Neural progenitor cell (in vitro differentiated cells): ENCODE results near the gene DCAF5. TPM values are rescaled to one million over a fixed set of nuclear protein-coding genes. Genes with fewer than 3 reads are reported as not detected.
A peak's percentile ranks its signal among the peaks of the same experiment; 100 is the strongest.

Source experiments
- DNase-seq: peaks from one replicate; pipeline ENCODE4 v3.0.0-alpha.2; 2016; ENCODE audit warnings: low spot score
- H2AFZ ChIP-seq: fragments of 200-600 bp; sonication (generic); replicated peaks from 2 replicates; pipeline ENCODE4 v1.6.1; 2016; ENCODE audit warnings: antibody characterized with exemption
- H3F3A ChIP-seq: fragments of 200-600 bp; sonication (generic); 2 replicates; pipeline ENCODE4 v1.6.1; 2016; ENCODE audit warnings: antibody characterized with exemption, low read depth
- H3K27ac ChIP-seq: fragments of 200-600 bp; sonication (generic); 2 replicates; pipeline ENCODE4 v1.5.1; 2016; ENCODE audit warnings: mild to moderate bottlenecking
- H3K27me3 ChIP-seq: fragments of 200-600 bp; sonication (generic); 2 replicates; pipeline ENCODE4 v1.6.1; 2016; ENCODE audit warnings: mild to moderate bottlenecking, moderate library complexity
- H3K36me3 ChIP-seq: fragments of 200-600 bp; sonication (generic); 2 replicates; pipeline ENCODE4 v1.5.1; 2016
- H3K4me1 ChIP-seq: fragments of 200-600 bp; sonication (generic); 2 replicates; pipeline ENCODE4 v1.6.1; 2016; ENCODE audit warnings: mixed run types
- H3K4me2 ChIP-seq: fragments of 200-600 bp; sonication (generic); 2 replicates; pipeline ENCODE4 v1.6.1; 2016
- H3K4me3 ChIP-seq: fragments of 200-600 bp; sonication (generic); 2 replicates; pipeline ENCODE4 v1.5.1; 2016
- H3K79me2 ChIP-seq: fragments of 200-600 bp; sonication (generic); 2 replicates; pipeline ENCODE4 v1.6.1; 2016; ENCODE audit warnings: low read depth
- H3K9ac ChIP-seq: fragments of 200-600 bp; sonication (generic); 2 replicates; pipeline ENCODE4 v1.6.1; 2016
- H3K9me3 ChIP-seq: fragments of 200-600 bp; sonication (generic); 2 replicates; pipeline ENCODE4 v1.5.1; 2016; ENCODE audit warnings: low read depth
- H4K20me1 ChIP-seq: fragments of 200-600 bp; sonication (generic); 2 replicates; pipeline ENCODE4 v1.6.1; 2016; ENCODE audit warnings: low read depth
- H3K27ac Mint-ChIP-seq: 3 replicates; pipeline ENCODE4 v1.8.0; 2021; ENCODE audit warnings: mixed read lengths
- H3K27me3 Mint-ChIP-seq: 2 replicates; pipeline ENCODE4 v1.8.0; 2022; ENCODE audit warnings: low read depth, mild to moderate bottlenecking, inconsistent platforms, moderate library complexity, mixed read lengths; ENCODE audit not compliant: insufficient read depth
- H3K36me3 Mint-ChIP-seq: 3 replicates; pipeline ENCODE4 v1.8.0; 2021; ENCODE audit warnings: mixed read lengths
- H3K4me1 Mint-ChIP-seq: 3 replicates; pipeline ENCODE4 v1.8.0; 2021; ENCODE audit warnings: mixed read lengths
- H3K4me3 Mint-ChIP-seq: 3 replicates; pipeline ENCODE4 v1.8.0; 2021; ENCODE audit warnings: mild to moderate bottlenecking, moderate library complexity, mixed read lengths
- H3K9me3 Mint-ChIP-seq: 3 replicates; pipeline ENCODE4 v1.8.0; 2020; ENCODE audit warnings: mixed read lengths
- CTCF ChIP-seq: fragments of 200-600 bp; sonication (generic); IDR thresholded peaks from 2 replicates; pipeline ENCODE4 v1.5.1; 2017; ENCODE audit warnings: antibody characterized with exemption, mild to moderate bottlenecking
- EZH2 ChIP-seq: fragments of 200-600 bp; sonication (generic); IDR thresholded peaks from 2 replicates; pipeline ENCODE4 v1.6.1; 2017; ENCODE audit warnings: antibody characterized with exemption, mild to moderate bottlenecking, moderate library complexity
- EZH2phosphoT487 ChIP-seq: fragments of 200-600 bp; sonication (generic); IDR thresholded peaks from 2 replicates; pipeline ENCODE4 v1.6.1; 2017; ENCODE audit warnings: antibody characterized with exemption
- total RNA-seq: library from RNA; depleted of rRNA; stranded (reverse); fragments of >200 nt; gene quantifications from 2 replicates; pipeline ENCODE4 v1.2.3, GENCODE V29; 2015; ENCODE audit warnings: low replicate concordance

The DCAF5 gene
- total RNA-seq, 1 donor from 2014 or later, result 22.4 TPM

- no peak overlapping the region for H3K27ac ChIP-seq
- no peaks in the 10 kb centered on the region for H3K79me2 ChIP-seq
- TF ChIP-seq EZH2phosphoT487 (no peak), EZH2 (no peak), CTCF (no peak)
- peaks cover 4% of the 10 kb centered on the region for H3K27me3 Mint-ChIP-seq
- peaks cover 15% of the 10 kb centered on the region for H3K27me3 ChIP-seq
- no peaks in the 10 kb centered on the region for H4K20me1 ChIP-seq
- H3K4me1 ChIP-seq, result peaks cover 21% of the 10 kb centered on the region
- H3F3A ChIP-seq, result peaks cover 12% of the 10 kb centered on the region
- no peak for DNase-seq
- no peak overlapping the region for H2AFZ ChIP-seq
- no peaks in the 10 kb centered on the region for H3K9me3 ChIP-seq
- H3K36me3 ChIP-seq, result no peaks in the 10 kb centered on the region
- H3K4me3 ChIP-seq, result no peak overlapping the region
- H3K9me3 Mint-ChIP-seq, result no peaks in the 10 kb centered on the region
- peak overlapping the region; percentile 3 for H3K4me3 Mint-ChIP-seq
- no peak overlapping the region for H3K4me2 ChIP-seq
- H3K4me1 Mint-ChIP-seq, result peaks cover 57% of the 10 kb centered on the region
- no peak overlapping the region for H3K27ac Mint-ChIP-seq
- no peaks in the 10 kb centered on the region for H3K36me3 Mint-ChIP-seq
- no peak overlapping the region for H3K9ac ChIP-seq
Observed at GRCh38 chr14:69043596-69044260, 109.2 kb downstream of the DCAF5 start.

GRCh38 chr14:69042787-69043444 lies 110.0 kb downstream of the DCAF5 start:
- H3K4me1 Mint-ChIP-seq, result peaks cover 63% of the 10 kb centered on the region

GRCh38 chr14:69042299-69042698 lies 110.6 kb downstream of the DCAF5 start:
- H3K27me3 ChIP-seq, result peaks cover 15% of the 10 kb centered on the region
- no peaks in the 10 kb centered on the region for H3K79me2 ChIP-seq
- no peaks in the 10 kb centered on the region for H4K20me1 ChIP-seq
- peaks cover 18% of the 10 kb centered on the region for H3F3A ChIP-seq
- Mint-ChIP-seq H3K9me3 (no peaks in the 10 kb centered on the region), H3K36me3 (no peaks in the 10 kb centered on the region), H3K4me3 (no peak overlapping the region), H3K4me1 (peaks cover 67% of the 10 kb centered on the region), H3K27ac (no peak overlapping the region), H3K27me3 (peaks cover 9% of the 10 kb centered on the region)
- H3K9ac ChIP-seq, result no peak overlapping the region
- H3K4me1 ChIP-seq, result peaks cover 21% of the 10 kb centered on the region
- no peak overlapping the region for H3K27ac ChIP-seq
- no peaks in the 10 kb centered on the region for H3K36me3 ChIP-seq
- H2AFZ ChIP-seq, result no peak overlapping the region
- H3K4me3 ChIP-seq, result no peak overlapping the region
- no peaks in the 10 kb centered on the region for H3K9me3 ChIP-seq
- DNase-seq, result no peak
- no peak for TF ChIP-seq CTCF
- no peak for TF ChIP-seq EZH2phosphoT487
- TF ChIP-seq EZH2, result no peak
- H3K4me2 ChIP-seq, result no peak overlapping the region

More at GRCh38 chr14:69042787-69043444, 110.0 kb downstream of the DCAF5 start:
- peaks cover 21% of the 10 kb centered on the region for H3K4me1 ChIP-seq
- no peak overlapping the region for H3K27ac ChIP-seq
- peaks cover 15% of the 10 kb centered on the region for H3K27me3 ChIP-seq
- H3K4me3 ChIP-seq, result no peak overlapping the region
- no peaks in the 10 kb centered on the region for H4K20me1 ChIP-seq
- Mint-ChIP-seq H3K9me3 (no peaks in the 10 kb centered on the region), H3K4me3 (no peak overlapping the region), H3K36me3 (no peaks in the 10 kb centered on the region), H3K27ac (no peak overlapping the region), H3K27me3 (peaks cover 9% of the 10 kb centered on the region)
- H3K36me3 ChIP-seq, result no peaks in the 10 kb centered on the region
- peak overlapping the region; percentile 14 for H3K4me2 ChIP-seq
- TF ChIP-seq CTCF, result no peak
- TF ChIP-seq EZH2, result no peak
- no peak for TF ChIP-seq EZH2phosphoT487
- H3F3A ChIP-seq, result peaks cover 18% of the 10 kb centered on the region
- no peak for DNase-seq
- H2AFZ ChIP-seq, result no peak overlapping the region
- H3K9me3 ChIP-seq, result no peaks in the 10 kb centered on the region
- H3K9ac ChIP-seq, result no peak overlapping the region
- no peaks in the 10 kb centered on the region for H3K79me2 ChIP-seq
